Measurements from ENCODE around the gene SF3A1.

SF3A1 gene

DNA sequence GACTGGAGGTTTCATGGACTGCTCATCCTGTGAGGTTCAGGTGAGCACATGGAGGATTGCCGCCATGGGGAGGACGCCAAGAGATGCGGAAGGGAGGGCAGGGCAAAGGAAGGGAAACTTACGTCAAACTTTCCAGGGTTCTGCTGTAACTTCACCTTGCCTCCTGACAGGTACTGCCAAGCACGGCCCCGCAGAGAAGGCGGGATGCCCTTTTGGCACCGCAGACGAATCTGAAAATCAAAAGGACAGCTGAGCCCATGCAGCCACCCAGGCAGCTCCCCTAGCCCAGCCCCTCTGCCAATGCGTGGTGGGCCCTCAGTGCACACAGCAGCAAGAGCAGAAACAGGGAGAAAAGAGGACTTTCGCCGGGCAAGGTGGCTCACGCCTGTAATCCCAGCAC, 57.4 kb downstream of the SF3A1 start:
- DNase-seq: no peak

DNA sequence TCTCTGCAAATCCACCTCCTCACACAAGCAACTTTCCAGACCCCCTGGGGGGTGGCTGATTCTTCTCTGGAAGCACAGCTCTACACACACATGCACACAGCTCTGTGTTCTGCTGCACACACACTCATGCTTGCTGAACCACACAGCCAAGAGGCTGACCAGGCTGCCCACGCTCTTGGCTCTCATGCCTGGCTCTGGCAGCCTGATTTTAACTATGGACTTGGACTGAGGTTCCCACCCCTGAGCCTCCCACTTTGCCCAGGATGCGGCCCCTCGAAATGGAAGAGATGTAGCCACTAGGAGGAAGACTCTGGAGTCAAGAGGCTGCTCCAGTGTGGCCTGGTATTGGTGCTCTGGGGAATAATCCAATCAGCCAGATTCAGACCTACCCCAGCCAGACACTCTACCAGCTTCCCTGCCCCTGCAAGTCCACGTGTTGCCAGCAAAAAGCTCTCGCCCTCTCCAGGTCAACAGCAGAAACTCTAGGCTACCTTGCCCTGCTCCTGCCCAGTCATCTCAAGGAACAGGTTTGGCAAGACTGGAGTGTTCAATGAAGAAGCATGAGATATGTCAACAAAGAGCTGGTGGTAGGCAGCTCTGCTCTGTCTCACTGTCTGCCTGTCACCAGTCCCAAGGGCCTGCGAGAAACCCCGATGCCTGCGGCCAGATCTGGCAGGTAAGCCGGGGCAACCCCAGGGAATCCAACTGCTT, 58.5 kb downstream of the SF3A1 start:
- DNase-seq: no peak

DNA sequence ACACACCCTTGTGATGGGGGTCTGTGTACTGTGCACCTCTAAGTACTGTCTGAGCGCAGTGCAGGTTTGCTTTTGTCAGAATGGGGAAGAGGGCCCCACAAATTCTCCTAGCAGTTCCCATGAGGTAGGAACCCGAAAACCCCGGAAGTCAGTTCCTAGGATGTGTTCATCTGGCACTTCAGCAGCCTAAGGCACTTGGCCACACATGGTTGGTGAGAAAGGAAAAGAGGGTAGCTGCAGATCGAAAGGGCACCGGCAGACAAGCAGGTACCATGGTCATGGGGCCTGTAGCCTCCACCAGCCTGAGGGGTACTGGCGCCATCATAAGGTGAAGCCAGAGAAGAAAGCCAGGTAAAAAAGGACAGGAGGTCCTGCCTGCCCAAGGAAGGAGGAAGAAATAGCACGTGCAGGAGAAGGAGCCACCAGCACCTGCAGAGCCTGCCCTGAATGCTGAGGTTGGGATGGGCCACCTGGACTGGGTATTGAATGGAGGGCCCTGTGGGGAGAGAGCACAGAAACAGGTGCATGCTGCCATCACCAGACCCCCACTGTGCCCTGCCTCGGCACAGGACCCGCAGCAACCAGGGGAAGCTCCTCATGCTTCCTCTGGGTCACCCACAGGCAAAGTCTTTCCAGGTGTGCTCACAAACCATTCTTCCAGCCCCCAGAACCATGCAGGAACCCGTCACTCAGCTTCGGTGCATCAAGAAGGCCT, 59.3 kb downstream of the SF3A1 start:
- DNase-seq: no peak

DNA sequence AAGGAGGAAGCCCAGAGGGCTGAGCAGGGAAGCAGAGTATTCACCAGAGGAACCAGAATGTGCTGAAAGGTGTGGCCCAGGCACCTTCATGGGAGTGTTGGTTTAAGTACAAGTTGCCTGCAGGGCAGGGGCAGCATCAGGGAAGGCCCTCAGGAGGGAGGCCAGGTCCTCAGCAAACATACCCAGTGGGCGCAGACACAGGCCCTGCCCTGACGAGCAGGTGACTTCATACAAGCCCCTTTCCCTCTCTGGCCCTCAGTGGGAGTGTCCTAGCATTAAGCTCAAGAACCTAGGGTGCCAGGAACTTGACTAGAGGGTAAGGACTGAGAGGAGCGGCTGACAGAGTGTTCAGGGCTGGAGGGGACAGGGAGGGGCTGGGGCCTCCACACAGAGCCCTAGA, 59.9 kb downstream of the SF3A1 start:
- DNase-seq: no peak

DNA sequence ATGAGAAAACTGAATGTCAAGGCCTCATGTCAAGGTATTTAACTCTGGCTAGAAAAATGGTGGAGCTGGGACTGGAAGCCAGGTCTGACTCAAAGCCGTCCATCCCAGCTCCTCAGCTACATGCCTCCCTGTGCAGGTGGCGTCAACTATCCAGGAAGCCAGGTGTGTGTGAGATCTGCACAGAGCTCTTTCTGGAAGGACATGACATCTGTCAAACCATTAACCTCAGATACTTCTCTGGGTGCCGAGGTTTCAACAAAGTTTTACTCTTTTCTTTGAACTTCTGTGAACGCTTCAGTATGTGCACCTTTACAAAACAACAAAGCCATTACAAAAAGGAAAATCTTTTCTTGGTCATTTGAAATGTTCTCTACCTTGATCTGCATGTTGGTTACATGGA, 60.4 kb downstream of the SF3A1 start:
- no peak for DNase-seq

DNA sequence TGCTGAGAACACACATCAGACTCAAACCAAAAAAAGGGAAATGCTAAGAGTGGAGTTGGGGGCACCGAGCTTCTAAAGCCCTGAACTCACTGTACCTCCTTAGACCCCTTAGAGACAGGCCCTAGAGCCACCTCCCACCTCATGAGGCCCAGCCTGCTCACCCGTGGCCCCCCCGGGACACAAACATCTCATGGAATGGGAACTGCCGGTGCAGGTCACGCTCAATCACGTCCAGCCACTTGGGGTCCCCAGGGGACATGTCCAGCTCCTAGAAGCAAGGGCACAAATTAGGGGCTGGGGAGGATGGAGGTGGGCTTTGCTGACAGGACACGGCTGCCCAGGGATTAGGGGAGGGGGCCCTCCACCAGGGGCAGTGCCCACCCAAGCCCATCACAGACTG, 61.1 kb downstream of the SF3A1 start:
- no peak for DNase-seq

DNA sequence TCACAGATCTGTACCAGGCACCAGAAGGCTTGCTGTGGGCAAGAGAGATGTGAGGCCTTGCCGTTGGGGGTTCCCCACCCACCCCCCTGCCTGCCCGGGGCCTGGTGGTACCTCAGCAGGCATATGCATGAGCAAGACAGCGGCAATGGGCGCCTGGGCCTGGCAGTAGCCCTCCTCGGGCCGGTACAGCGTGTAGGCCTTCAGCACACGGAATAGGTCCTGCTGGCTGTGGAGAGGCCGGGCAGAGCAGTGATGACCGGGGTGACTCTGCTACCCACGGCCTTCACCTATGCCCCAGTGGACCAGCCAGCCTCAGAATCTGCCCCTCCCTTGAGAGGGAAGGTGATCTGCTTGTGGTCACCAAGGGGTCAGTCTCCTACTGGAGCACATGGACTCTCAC, 61.9 kb downstream of the SF3A1 start:
- DNase-seq: no peak

DNA sequence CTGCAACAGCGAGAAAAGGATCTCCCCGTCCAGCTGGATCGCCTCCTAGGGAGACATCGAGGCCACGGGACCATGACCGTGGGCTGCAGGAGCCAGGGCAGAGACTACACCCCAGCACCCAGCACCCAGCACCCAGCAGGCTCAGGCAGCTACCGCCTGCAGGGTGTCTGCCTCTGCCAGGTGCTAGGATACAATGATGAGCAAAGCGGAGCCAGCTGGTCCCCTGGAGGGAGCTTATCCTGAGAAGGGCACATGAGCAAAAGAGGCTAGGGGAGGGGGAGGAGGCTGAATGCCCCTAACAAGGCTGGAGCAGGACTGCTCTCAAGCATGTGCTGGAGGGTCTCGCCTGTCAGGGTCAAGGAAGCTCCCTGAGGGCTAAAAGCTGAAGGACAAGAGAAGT, 62.6 kb downstream of the SF3A1 start:
- no peak for DNase-seq

DNA sequence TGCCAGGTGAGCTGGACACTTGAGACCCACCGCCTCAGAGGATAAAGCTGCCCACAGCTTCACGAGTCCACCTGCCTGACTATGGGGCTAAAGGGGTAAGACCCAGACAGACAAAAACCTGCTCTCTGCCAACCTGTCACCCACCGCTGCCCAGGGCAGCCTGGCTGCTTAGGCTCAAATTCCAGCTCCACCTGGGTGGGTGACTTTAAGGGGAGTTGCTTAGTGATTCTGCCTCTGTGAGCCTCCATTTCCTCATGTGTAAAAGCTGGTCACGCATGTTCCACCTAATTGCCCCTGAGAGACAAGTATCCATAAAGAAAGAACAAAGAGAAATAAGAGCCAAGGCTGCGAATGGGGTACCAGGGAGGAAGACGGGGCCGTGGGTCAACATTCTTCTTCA, 63.7 kb downstream of the SF3A1 start:
- DNase-seq: no peak

DNA sequence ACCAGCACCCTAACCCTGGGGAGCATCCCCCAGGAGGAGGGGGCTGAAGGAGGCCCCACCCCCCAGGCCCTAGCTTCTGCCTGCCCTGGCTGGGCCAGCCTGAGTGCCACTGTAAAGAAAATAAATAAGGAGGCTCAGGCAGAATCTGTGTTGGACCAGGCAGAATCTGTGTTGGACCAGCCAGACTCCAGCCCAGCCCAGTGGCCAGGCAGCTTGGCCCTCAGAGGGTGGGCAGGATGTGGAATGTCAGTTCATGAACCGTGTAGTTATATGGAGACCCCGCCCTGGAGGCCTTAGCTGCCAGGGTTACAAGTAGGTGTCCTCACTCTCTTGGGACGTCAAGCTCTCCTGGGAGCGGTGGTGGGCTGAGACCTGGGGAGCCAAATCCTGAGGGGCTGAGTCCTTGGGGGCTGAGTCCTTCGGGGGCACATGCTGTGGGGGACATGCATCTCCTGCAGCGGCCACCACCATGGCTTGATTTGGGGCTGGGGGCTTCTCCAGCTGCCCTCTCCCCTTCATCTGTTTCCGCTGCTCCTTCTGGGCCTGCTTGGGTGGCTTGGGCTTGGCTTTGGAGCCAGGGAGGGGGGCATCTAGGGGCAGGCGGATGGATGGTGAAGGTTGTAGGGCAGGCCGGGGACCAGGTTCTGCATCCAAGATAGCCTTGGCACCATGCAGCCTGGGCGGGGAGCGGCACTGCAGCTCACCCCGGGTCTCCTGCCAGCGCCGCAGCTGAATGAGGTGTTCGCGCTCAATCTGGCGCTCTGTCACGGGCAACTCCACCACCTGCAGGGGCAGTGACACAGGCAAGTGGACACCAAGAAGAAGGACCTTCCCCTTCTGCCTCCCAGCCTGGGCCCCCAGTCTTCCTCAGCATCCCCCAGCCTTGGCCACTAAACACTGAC, 64.4 kb downstream of the SF3A1 start:
- DNase-seq: no peak

DNA sequence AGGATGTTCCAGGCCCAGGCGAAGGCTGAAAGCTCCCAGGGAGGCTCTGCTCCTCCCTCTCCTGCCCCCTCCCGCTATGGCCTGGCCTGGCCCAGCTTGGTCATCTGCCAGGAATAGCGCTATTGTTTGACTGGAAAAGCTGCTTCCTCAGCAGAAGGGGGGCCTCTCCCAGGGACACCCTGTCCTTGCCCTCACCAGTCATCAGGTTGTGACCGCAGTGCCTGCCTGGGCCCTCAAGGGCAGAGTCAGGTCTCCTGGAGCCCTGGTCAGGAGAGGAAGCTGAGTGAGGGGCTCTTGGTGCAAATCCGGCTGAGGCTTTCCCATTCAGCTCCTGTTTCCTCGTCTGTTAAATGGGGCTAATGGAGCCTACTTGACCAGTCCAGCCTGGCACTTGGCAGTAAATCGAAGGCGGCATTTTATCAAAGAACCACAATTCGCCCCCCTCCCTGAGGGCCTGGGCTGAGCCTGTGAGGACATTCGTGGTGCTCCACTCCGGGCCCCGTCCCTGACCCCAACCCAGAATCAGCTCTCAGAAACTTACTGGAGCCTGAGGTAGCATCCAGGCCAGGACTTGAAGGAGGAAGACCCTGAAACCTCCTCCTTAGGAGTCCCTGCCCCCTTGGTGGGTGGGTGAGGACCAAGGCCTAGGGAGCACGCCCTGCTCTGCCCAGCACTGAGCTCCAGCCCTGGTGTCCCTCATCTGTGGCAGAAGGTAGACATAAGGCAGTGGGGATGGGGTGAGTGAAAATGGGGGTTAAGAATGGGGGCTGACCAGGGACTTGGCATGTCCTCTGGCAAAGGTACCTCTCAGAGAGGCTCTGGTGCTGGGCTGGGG, 65.4 kb downstream of the SF3A1 start:
- no peak for DNase-seq

DNA sequence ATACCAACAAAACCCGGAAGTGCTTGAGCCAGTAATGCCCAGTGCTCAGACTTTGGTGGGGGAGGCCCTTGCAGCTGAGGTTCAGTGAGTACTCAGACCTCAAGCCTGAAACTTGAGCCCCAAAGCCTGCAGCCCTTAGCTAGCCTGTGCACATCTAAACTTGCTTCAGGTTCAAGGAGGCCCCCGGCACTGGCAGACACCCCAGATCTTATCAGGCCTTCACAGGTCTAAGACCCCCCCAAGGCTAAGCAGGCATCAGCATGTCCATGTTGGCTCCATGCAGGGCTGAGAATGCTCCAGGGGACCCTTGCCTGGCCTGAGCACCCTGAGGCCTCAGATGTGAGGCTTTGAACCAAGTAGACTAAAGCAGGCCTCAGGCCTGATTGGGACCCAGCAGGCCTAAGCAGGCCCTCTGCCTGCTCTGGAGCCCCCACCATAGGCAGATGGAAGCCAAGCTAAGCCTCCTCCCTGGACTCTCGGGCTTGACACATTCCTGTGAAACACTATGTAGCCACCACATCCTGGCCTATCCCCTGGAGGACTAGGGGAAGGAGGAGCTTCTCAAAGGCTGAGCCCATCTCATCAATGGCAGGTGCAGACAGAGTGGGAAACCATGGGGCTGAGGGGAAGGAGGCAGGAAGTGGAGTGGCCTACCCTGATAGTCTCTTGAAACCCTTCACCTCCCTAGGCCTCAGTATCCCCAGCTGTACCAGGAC, 66.2 kb downstream of the SF3A1 start:
- no peak for DNase-seq

DNA sequence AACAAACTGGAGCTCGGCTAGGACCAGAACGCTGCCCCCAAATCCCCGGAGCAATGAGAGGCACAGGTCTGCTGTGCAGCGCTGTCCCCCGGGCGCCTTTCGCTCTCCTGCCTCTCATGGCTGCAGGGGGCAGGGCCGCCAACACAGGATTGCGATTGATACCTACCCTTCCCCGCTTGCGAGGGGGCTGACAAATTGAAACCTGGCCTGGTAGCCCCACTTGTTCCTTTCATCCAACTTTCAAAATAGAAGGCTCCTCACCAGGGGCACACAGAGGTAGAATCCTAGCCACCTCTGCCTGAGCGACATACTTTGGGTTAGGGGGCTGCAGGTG, 66.7 kb downstream of the SF3A1 start:
- DNase-seq: no peak

DNA sequence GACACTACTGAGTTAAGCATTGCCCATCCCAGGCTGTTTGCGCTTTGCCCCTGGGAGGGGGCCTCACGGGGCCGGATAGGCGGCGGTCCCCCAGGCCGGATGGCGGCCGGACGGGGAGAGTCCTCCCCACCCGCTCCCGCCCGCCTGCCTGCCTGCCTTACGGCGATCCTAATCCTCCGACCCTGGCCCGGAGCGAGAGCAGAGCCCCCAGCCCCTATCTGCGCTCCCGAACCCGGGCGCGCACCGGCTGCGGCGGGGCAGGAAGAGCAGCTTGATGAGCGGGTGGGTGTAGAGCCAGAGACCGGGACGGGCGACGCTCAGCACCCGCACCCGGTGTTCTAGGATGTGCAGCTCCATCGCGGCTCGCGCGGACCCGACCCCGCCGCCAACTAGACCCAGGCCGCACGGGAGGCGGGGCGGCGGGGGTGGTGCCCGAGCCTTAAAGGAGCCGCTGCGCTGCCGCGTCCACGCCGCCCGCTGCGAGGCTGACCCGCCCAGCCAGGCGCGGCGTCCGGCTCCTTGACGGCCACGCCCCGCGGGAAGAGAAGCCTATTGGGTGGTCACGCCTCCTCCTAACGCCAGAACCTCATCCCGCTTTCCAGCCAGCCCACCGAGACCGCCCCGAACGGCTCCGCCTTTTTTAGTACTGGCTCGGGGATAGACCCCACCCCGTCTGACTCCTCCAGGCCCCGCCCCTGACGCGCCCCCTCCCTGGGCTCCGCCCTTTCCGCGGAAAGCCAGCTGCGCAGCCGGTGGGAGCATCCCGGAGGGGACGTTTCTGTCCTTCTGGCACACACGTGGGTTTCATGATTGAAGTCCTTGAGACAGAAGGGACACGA, 67.3 kb downstream of the SF3A1 start, which contains the start of gene CASTOR1:
CASTOR1 (minus strand) TSS at position 365 of the 839 bp plus-strand sequence; CDS start at position 357, 8 bp downstream.
- peak; percentile 96 for DNase-seq

DNA sequence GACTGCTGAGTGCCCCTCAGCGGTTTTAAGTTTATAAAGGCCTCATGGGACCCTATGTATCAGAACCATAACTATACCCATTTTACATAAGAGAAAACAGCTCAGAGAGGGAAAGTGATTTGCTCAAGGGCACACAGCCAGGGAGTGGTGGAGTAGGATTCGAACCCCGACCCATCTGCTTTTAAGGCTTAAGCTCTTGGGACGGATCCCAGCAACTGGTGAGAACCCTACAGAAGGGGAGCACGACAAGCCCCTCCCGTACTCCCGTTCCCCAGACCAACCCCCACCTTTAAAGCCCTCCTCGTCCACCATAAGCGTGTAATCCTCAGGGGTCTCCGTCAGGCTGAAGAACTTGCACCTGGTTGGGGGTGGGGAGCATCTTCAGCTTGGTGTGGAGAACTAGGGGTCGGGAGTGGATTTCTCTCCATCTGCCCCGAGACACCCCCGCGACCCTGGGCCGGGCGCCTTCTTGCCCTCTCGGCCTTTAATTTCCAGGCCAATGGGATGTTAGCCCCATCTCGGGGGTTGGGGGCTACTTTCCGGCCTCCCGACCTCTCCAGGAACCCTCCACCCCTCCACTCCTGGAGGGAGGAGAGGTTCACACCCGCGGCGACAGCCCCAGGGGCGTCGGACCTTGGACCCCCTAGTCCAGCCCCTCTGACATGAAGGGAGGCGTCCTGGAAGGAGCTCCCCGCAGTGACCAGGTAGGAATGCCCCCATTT, 68.1 kb downstream of the SF3A1 start:
- DNase-seq: no peak

DNA sequence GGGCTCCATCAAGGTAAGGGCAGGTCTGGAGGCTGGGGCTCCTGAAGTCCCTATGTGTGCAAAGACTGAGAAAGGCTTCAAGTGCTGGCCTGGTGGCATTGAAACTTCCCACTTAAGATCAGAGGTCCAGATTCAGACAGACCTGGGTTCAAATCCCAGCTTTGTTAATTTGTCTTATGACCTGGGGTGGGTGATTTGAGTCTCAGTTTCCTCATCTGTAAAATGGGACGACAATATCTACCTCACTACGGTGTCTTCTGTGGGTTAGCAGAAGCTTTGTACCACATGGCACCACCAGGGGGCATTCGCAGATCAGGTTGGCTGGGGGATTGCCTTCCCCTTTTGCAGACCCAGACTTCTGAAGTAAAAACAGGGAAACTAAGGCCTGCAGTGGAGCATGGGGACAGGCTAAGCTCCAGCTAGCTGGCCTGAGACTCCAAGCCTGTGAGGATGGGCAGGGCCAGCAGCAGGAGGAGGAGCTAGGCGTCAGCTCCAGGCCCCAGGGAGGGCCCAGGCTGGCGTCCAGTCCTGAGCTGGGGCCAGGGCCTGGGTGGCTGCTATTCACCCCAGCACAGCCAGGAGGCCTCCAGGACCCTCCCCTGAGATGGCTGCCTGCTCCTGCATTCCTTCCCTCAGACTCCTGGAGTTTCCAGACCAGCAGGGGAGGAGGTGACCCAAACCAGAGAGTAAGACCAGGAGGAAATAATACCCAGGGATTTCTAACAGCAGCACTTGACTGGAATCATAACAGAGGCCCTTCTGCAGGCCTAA, 68.9 kb downstream of the SF3A1 start:
- DNase-seq: peak; percentile 95

DNA sequence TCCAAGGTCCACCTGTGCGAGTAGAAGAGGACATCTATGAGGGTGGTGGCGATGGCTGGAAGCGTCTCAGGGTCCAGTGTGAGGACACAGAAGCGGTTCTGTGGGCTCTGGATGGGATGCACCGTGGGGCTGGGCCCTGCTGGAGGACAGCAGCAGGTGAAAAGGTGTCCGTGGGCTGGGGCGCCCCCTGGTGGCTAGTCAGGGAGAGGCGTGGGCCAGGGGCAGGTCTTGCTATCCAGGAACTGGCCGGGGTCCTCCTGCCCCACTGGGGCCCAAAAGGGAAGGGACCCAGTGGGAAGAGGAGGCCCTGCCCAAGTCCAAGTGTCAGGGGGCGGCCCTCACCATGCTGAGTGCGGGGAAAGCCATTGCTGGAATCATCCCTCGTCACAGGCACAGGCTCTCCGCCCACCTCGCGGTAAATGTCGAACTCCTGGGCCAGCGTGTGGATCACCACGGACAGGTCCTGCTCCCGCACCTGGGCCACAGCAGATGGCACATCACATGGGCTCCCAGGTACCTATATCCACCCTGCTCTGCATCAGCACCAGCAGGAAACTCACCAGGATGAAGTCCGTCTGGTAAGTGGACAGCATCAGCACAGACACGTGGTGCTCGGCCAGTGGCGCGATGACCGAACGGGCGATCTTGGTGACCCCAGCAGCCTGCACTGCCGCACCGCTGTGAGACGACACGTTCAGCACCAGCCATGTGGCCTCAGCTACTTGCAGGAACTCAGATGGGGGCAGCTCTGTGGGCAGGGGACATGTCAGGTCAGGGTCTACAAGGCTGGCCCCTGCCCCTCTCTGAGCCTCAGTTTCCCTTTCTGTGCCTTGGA, 69.7 kb downstream of the SF3A1 start:
- peak; percentile 95 for DNase-seq

DNA sequence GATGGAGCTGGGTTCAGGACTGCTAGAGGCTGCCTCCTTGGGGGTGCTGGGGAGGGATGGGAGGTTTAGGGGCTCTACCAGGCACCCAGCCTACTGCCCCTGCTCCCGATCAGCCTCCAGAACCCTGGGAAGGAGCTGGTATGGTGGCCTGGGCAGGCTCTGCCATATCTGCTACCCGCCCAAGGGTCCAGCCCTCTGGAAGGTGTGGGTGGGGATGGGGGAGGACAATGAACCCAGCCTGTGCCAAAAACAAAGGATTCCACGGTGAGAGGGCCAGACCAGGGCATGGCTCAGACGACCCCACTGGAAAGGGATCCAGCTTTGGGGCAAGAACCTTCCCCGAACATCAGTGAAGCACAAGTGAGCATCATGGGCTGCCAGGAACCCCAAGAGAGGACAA, 70.4 kb downstream of the SF3A1 start:
- no peak for DNase-seq

DNA sequence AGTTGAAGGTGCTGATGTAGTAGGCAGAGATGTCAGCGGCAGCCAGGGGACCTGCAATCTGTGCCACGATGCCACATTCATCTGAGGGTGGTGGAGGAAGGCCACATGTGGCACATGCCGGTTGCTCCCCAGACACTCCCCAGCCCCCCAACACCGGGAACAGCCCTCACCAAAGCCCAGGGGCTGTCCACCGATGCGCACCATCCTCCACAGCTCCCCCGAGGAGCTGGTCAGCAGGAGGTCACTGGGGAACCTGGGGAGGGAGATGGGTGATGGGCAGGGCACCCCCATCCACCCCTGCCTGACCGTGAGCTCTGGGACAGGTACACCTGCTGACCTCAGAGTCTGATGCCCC, 70.9 kb downstream of the SF3A1 start:
- DNase-seq: no peak

Data from stimulated activated CD8-positive, alpha-beta memory T cell treated with anti-CD3 and anti-CD28 coated beads, Interleukin-4, amount 100 ng/mL, for 48 hours (primary cell).